C4-2B (cell line): ENCODE results near the gene CENPU.

Experiments
- ZFX ChIP-seq: fragments of 450-650 bp; IDR thresholded peaks from 2 replicates; pipeline ENCODE4 v1.6.1; 2017
- TF ChIP-seq, protein P1 (sequence below): fragments of 450-650 bp; conservative IDR thresholded peaks from 2 replicates; pipeline ENCODE4 v1.5.1; 2017; ENCODE audit warnings: mild to moderate bottlenecking

DNA sequence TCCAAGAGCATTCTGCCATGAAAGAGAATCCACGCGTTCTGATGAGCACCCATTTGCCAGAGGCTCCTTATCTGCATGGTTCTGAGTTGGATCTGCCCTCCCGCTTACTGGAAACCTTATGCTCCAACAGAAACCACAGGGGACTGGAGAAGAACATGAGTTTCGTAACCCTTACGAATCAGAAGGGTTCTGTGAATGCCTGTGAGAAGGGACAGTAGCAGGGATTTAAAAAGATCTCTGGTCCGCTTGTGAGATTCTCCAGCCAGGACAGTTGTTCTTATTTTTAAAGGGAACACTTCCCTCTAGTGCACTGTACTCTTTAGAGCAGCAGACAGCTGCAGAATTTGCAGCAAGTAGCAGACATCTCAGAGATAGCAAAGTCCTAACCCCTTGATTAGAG is 22.5 kb upstream of the CENPU start:
- TF ChIP-seq, protein P1, sequence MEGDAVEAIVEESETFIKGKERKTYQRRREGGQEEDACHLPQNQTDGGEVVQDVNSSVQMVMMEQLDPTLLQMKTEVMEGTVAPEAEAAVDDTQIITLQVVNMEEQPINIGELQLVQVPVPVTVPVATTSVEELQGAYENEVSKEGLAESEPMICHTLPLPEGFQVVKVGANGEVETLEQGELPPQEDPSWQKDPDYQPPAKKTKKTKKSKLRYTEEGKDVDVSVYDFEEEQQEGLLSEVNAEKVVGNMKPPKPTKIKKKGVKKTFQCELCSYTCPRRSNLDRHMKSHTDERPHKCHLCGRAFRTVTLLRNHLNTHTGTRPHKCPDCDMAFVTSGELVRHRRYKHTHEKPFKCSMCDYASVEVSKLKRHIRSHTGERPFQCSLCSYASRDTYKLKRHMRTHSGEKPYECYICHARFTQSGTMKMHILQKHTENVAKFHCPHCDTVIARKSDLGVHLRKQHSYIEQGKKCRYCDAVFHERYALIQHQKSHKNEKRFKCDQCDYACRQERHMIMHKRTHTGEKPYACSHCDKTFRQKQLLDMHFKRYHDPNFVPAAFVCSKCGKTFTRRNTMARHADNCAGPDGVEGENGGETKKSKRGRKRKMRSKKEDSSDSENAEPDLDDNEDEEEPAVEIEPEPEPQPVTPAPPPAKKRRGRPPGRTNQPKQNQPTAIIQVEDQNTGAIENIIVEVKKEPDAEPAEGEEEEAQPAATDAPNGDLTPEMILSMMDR: no peak
- TF ChIP-seq ZFX: no peak
